ENCODE results near the gene PAM. TPM values are rescaled to one million over a fixed set of nuclear protein-coding genes. Genes with fewer than 3 reads are reported as not detected.

Gene PAM
- total and polyA plus RNA-seq, 2 of the 13 experiments (the other 11 are each of a cell fraction or from before 2014, with no cell fraction given) = 20.2 to 79.1 TPM

DNA sequence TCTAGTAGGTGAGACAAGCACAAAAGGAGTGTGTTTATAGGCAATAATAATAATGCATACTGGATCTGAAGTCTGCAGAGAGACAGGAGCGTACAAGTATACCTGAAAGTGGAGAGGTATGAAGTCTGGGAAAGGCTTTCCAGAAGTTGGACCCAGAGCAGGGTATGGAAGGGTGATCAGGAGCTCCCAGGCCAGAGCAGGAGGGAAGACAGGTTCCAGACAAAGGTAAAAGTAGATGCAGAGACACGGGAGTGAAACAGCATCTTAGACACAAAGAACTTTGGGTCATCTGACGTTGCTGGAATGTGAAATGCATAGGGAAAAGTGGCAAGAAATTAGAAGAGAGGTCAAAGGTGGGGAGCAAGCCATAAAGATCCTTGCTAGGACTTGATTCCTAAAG, 175.1 kb downstream of the PAM start (continued):
- TF ChIP-seq, protein P1, sequence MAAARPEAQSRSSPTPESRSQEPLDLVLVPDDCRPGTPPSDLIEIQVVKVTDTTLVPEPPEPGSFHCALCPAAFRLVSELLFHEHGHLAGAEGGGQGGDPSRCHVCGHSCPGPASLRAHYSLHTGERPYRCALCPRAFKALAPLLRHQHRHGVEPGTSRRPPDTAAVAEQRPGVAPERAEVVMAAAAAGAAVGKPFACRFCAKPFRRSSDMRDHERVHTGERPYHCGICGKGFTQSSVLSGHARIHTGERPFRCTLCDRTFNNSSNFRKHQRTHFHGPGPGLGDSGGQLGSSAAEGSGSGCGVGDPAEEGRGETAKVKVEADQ (CRISPR knock-in tag; IDR thresholded peaks at IDR 0.05; ENCODE audit: borderline replicate concordance) = no peak
- TF ChIP-seq YEATS4 (CRISPR knock-in tag; IDR thresholded peaks at IDR 0.05; ENCODE audit: borderline replicate concordance) (no peak), SMYD3 (CRISPR knock-in tag; IDR thresholded peaks at IDR 0.05) (no peak)

DNA sequence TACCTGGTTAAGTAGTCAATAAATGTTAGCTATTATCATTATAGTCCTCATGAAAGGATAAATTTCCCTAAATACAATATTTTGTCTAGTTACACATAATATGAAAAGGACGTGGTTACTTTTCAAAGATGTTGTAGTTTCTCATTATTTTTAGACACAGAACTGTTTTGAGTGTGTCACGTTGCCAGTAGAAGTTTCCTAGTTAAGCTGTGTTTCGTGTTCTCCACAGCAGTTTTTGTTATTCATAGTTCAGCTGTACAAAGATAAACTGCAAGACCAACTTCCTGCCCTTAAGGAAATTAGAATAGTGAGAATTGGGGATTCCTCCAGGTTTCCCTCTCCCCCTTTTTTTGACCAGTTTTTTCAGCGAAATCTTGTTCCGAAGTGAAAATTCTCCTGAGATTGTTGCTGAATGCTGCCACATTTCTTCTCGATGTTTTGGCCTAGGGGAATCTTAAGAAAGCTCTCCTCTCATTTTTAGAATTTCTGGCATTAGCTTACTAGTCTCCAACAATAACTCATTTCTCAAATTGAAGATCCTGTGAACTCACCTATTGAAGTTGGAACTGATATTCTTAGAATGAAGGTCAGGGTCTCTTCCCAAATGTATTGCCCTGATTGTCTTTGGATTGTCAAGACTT, 176.1 kb downstream of the PAM start:
- no peak overlapping the region for H2AFZ ChIP-seq (ENCODE audit: low read length)
- BruUV-seq (replicated peaks) = no TSS peak
- WGBS (ENCODE audit: low lambda C conversion rate) = 66% methylated on average over 6 of the region's 6 CpGs
- H4K20me1 ChIP-seq (ENCODE audit: insufficient read depth, low read length) = no peaks in the 10 kb centered on the region
- ATAC-seq = no peak
- no peaks in the 10 kb centered on the region for H3K79me2 ChIP-seq (ENCODE audit: insufficient read depth, low read length)
- no peaks in the 10 kb centered on the region; a peak in 1 of 5 replicates for H3K36me3 ChIP-seq (replicated peaks in 1 of 2; ENCODE audit: control insufficient read depth in 1 of 2, insufficient read depth in 2 of 2, low read length in 2 of 2)
- H3K4me3 ChIP-seq (replicated peaks in 1 of 3; ENCODE audit: insufficient read depth in 1 of 3, low read depth in 2 of 3, low read length in 3 of 3) = no peak overlapping the region
- H3K27me3 ChIP-seq (ENCODE audit: control insufficient read depth in 1 of 2, insufficient read depth in 2 of 2, low read length in 2 of 2) = no peaks in the 10 kb centered on the region
- TF ChIP-seq HDAC1 (CRISPR knock-in tag; IDR thresholded peaks at IDR 0.05) (no peak), PAX8 (CRISPR knock-in tag; IDR thresholded peaks at IDR 0.05; ENCODE audit: borderline replicate concordance) (no peak), FOXM1 (CRISPR knock-in tag; IDR thresholded peaks at IDR 0.05) (no peak)
- TF ChIP-seq, protein P2, sequence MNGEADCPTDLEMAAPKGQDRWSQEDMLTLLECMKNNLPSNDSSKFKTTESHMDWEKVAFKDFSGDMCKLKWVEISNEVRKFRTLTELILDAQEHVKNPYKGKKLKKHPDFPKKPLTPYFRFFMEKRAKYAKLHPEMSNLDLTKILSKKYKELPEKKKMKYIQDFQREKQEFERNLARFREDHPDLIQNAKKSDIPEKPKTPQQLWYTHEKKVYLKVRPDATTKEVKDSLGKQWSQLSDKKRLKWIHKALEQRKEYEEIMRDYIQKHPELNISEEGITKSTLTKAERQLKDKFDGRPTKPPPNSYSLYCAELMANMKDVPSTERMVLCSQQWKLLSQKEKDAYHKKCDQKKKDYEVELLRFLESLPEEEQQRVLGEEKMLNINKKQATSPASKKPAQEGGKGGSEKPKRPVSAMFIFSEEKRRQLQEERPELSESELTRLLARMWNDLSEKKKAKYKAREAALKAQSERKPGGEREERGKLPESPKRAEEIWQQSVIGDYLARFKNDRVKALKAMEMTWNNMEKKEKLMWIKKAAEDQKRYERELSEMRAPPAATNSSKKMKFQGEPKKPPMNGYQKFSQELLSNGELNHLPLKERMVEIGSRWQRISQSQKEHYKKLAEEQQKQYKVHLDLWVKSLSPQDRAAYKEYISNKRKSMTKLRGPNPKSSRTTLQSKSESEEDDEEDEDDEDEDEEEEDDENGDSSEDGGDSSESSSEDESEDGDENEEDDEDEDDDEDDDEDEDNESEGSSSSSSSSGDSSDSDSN (CRISPR knock-in tag; IDR thresholded peaks at IDR 0.05) = no peak
- TF ChIP-seq, protein P3, sequence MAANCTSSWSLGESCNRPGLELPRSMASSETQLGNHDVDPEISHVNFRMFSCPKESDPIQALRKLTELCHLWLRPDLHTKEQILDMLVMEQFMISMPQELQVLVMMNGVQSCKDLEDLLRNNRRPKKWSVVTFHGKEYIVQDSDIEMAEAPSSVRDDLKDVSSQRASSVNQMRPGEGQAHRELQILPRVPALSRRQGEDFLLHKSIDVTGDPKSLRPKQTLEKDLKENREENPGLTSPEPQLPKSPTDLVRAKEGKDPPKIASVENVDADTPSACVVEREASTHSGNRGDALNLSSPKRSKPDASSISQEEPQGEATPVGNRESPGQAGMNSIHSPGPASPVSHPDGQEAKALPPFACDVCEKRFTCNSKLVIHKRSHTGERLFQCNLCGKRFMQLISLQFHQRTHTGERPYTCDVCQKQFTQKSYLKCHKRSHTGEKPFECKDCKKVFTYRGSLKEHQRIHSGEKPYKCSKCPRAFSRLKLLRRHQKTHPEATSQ (CRISPR knock-in tag; IDR thresholded peaks at IDR 0.05; ENCODE audit: borderline replicate concordance) = no peak
- ChIA-PET CTCF (ENCODE audit: low intra/inter-chr PET ratio, low total read pairs) (no interaction called here), POLR2A (no interaction called here)
- intact Hi-C loops (cut with micrococcal nuclease; ENCODE audit: unreplicated experiment) (no loop called here), in situ Hi-C loops (cut with HindIII; ENCODE audit: extremely low pct_ligation_motif_present, low pct_unique_long_range_greater_than_20kb) (no loop called here)
- H3K27ac ChIP-seq (ENCODE audit: extremely low read length, insufficient read depth, low read length) = no peak overlapping the region
- H3K9me3 ChIP-seq (ENCODE audit: low read length) = no peaks in the 10 kb centered on the region
- no peaks in the 10 kb centered on the region for H3K4me1 ChIP-seq (ENCODE audit: insufficient read depth, low read length)
- H3K9ac ChIP-seq (ENCODE audit: insufficient read depth, low read depth, low read length) = no peak overlapping the region
- DNase-seq (ENCODE audit: low spot score) = no peak
- no peak for FAIRE-seq
- no peak overlapping the region for H3K4me2 ChIP-seq (ENCODE audit: low read depth, low read length)
